IPS DF 19.7 (cell line): ENCODE measurements around the gene RNF39.
"Not testable (repeated sequence)": the region's sequence is repeated elsewhere in the genome, so short reads cannot be mapped to it uniquely, and the experiment has no call there.

ENCODE experiments used
- DNase-seq: peaks from one replicate; pipeline ENCODE4 v3.0.0-alpha.2; 2013; ENCODE audit warnings: low read depth, low spot score

RNF39 gene

DNA sequence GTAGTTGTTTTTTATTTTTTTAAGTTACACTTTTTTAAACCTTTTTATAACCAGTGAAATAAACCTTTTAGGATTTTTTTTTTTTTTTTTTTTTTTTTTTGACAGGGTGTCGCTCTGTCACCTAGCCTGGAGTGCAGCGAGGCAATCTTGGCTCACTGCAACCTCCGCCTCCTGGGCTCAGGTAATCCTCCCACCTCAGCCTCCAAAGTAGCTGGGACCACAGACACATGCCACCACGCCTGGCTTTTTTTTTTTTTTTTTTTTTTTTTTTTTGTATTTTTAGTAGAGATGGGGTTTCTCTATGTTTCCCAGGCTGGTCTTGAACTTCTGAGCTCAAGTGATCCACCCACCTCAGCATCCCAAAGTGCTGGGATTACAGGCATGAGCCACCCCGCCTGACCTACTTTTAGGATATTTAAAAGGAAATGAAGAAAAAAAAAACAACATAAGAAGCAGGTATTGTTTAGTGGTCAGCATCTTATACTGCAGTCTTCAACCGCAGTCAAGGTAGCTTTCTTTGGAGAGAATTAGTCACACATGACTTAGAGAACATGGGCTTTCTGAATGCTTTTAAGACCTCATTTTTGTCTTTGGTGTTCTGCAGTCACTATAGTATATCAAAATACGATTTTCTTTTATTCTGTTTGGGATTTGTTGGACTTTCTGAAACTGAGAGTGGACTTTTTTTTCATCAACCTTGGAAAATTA, 12.9 kb downstream of the RNF39 start:
- no peak for DNase-seq

DNA sequence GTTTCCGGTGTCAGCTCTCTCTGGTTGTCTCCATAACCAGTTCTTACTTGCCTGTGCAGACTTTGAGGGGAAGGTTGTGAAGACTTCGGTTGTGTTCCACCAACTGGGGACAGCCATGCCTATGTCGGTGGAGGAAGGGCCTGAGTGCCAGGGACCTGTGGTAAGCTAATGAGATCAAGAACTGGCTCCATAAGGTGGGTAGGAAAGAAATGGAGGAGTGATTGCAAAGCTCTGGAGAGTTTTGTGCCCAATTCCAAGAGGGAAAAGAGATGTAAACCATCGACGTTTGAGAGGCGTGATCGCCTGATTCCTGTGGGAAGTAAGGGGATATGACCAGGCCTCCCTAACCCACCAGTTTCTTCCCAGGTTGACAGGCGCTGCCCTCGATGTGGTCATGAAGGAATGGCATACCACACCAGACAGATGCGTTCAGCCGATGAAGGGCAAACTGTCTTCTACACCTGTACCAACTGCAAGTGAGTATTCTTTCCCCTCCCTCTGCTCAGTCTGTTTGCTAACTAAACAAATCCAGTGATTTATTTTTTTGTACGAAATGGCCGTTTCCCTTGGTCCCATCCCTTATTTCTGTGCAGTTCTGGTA, 13.6 kb downstream of the RNF39 start:
- DNase-seq, result no peak

DNA sequence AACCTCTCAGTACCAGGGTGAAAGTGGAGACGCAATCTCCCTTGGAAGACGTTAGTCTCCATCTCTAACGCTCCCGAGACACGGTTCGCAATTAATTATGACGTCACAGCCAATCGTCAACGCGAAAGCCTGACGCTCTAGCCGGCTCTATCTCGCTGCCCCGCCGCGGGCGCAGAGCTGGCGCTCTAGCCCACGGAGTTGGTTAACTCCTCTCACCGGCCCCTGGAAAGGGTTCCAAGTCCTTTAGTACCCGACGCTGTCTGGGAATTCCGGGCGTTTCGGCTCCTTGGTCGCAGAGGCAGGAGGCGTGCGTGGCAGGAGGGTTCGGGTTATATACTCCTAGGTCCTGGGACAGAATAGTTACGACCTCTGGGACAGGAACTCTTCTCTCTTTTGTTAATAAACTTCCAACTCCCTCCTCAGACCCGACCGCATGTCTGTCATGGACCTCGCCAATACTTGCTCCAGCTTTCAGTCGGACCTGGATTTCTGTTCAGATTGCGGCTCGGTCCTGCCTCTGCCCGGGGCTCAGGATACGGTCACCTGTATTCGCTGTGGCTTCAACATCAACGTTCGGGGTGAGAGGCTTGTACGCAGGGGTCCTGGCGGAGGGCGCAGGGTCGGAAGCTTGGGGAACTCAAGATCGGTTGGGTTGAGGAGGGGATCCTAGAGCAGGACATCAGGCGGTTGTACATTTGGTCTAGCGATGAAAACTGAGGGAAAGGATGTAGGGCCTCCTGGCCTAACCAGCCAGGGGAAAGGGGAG, 14.3 kb downstream of the RNF39 start, which contains the start of gene POLR1H:
POLR1H (plus strand) TSS at position 174 of the 766 bp plus-strand sequence; CDS start at position 434, 260 bp downstream.
- peak; percentile 94 for DNase-seq

DNA sequence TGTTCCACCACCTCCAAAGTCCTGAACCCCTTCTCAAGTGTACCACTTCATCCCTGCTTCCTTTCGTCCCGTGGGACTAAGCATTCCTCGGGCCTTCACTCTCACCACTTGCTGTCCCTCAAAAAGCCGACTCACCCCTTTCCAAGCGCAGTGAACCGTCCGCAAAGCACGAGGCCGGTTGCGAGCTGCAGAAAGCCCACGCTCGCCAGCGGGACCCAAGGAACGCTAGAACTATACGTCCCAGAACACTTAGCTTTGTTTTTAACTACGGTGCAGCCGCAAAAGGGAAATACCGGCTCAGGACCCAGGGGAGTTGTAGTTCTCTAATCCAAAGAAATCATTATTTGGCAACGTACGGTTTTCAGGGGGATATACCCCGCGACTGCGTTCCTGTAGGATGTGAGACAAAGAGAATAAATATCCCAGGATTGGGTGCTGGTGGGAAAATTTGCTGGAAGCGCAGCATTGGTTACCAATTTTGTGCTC, 14.9 kb downstream of the RNF39 start:
- DNase-seq, result no peak

DNA sequence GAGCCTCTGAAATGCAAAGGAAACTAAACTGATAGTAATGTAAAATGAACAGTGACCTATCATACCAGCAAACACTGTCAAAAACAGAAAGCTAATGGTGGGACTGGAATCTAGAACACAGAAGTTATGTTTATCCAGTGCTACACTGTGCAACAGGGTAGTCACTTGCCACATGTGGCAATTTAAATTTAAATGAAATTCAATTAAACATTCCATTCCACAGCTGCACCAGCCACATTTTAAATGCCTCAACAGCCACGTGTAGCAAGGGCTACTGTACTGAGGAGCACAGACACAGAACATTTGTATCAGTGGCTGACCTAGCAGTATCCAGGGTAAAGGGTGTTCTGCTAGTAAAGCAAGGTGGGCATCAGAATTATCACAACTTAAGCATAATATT, 20.1 kb downstream of the RNF39 start:
- no peak for DNase-seq

DNA sequence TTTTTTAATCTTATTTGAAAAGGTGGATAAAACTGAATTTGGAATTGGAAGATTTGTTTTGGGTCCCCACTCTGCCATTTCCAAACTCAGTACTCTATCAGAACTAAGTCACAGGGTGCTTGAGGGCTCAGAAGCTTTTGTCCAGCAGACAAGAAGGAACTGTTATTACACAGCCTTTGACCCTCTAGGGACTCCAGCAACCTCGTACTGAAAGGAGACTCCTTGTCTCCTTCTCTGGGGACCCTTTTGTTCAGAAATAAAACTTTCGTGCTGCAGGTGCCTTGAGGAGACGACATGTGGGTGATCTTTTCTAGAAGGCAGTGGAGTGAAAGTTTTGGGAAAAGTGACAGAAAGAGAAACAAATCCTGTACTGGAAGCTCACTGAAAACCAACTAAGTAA, 21.9 kb downstream of the RNF39 start:
- DNase-seq, result no peak

DNA sequence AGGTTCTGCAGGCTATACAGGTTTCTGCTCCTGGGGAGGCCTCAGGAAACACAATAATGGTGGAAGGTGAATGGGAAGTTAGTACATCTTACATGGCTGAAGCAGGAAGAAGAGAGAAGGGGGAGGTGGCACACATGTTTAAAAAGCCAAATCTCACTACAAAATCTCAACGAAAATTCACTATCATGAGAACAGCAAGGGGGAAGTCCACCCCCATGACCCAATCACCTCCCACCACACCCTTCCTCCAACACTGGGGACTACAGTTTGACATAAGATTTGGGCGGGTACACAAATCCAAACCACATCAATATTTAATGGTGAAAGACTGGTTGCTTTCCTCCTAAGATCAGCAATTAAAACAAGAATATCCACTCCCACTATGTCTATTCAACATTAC, 28.3 kb downstream of the RNF39 start:
- DNase-seq, result no peak

DNA sequence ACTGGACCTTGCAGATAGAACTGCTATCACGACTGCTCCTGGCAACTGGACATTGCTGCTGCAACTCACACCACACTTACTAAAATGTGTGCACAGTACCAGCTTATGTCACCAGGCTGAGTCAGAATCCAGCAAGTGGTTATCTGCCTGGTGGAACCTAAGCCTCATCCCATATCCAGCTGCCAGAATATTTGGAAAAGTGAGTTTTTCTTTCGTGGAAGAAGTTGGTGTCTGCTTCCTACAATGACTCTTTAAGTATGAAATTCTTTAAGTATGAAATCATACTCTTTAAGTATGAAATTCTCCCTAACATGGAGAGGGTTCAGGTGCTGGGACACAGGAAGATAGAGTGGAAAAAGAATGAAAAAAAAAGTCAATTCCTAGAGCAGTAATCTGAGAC, 30.9 kb downstream of the RNF39 start:
- DNase-seq, result no peak

DNA sequence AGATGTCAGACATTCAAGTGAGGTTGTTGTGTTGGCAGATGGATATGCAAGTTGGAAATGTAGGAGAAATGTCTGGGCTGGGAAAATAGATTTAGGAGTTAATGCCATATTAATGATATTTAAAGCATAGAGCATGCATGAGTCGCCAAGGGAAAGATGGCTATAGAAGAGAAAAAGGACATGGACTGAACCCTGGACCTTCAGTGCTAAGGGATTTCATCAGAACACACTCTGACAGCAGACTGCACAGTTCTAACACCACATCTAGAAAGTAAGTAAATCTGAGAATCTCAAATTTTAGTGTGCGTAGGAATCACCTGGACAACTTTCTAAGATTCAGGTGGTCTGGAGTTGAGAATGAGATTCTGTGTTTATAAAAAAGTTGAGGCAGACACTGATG, 31.8 kb downstream of the RNF39 start:
- no peak for DNase-seq

DNA sequence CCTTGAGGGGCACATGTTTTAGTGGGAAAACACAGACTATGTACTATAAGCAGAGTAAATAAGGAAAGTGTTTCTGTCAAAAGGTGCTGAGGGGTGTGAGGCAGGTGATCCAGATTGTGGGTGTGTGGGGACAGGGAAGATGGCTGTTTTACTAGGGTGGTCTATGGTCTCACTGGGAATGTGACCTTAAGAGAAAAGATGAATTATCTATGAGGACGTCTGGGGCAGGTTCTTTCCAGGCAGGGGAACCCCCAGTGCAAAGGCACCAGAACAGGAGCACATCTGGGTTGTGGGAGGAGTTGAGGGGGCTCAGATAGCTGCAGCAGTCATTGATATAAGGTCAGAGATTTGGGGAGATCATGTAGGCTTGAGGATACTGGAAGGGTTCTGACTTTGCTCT, 32.7 kb downstream of the RNF39 start:
- DNase-seq, result no peak

DNA sequence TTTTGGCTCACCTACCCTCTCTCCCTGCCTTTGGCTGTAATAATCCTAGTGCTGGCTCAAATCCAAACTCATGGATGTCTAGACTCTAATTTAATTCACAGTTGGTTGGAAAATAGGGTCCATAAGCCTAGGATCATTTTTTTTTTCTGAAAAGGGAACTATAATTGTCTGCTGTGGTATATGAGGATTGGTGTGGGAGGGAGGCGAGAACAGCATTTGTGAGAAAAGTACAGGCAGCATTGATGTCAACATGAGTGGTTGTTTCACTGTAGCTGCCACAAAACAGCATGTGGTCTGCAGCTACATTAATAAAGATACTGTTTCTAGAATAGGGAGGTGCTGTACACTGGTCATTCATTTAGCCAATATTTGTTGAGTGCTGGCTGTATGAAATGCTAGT, 33.1 kb downstream of the RNF39 start:
- DNase-seq, result no peak

DNA sequence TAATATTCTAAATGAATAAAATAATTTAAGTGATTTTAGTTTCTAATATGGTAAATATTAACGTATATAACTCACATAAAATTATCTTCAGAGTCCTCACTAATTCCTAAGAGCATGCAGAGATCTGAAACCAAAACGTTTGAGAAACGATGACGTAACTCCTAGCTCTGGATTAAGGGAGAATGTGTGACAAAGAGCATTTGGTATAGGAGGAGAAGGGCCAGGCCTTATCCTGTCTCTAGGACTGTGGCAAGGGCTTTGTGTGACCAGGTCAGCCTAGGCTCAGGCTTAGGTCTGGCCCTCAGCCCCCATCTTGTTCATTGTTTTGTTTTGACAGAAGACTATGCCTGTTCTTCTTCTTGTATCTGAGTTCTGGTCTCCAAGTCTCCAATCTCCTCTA, 33.7 kb downstream of the RNF39 start:
- DNase-seq, result no peak

DNA sequence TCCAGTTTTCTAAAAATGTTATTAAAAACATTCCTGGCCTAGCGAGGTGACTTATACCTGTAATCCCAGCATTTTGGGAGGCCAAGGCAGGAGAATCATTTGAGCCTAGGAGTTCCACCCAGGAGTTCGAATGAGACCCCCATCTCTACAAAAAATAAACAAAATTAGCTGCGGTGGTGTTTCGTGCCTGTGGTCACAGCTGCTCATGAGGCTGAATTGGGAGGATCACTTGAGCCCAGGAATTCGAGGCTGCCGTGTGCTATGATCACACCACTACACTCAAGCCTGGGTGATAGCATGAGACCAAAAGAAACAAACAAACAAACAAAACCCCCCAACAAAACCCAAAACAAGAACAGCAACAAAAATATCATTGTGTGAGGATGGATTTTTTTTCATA, 34.3 kb downstream of the RNF39 start:
- no peak for DNase-seq

DNA sequence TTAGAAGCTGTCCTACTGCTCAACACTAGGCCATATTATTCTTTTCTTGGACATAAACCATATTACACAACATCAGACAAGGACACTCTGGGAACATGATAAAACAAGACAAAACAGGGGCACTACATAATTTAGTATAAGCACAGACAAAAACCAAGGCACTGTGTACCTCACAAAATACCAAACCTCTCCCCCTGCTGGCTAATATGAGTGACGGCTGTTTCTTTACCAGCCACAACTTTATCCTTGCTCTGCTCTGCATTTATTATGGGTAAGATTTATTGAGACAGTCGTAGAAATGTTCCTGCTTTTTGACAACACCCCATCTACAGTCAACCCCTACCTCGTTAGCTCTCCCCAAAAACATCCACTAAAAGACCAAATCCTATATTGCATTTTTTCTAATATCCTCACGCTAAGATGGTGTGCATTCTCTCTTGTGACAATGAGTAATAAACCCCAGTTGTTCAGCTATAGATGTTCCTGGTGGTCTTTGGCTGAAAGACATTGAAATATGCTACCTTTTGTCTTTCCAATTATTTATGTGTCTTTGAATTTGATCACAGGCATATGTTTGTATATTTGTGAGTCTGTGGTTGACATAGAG, 38.3 kb downstream of the RNF39 start:
- DNase-seq, result no peak

DNA sequence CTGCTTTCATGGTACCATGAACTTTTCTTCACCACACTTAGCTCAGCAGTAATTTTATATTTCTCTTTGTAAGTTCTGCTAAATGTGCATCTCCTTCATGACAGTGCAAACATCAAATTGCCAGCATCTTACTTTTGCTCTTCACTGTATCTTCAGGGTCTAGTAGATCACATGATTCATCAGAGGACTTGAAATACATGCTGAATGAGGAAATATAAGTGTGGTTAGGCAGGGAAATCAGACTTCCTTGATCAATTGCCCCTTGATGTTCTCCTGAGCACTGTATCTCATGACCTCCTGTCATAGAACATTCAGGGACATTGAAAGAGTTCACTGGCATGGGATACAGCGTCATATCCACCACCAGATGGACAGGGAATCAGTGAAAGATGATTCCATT, 39.8 kb downstream of the RNF39 start:
- DNase-seq, result no peak

DNA sequence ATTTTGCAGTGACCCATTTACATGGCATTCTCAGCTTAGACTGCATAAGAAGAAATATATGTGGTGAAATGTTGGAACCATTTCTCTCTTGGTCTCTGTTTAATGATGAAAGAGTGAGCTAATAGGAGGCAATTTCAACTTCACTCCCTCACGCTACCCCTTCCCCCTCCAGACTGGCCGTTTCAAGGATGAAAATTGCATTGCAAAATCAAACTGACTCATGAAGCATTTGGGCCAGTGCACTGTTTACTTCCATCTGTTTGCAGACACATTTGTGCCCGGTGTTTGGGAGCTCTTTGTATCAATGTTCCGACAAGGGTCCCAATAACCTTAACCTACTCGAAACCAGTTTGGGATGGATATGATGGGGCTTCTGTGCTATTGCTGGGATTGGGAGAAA, 42.1 kb downstream of the RNF39 start:
- not testable (repeated sequence) for DNase-seq

DNA sequence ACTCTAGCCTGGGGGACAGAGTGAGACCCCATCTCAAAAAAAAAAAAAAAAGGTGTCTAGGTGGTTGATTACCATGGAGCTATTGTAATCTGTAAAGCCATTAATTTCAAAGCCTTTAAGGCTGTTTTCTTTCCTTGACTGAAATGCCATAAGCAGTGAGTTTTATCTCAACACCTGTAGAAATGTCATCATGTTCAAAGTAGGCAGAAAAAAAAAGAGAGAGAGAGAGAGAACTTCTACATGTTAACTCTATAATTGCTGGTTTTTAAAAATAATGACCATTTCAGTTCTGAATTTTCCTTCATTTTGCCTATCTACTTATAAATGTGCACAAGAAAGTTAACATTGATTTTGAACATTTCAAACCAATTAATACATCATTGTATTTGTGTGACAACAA, 44.2 kb downstream of the RNF39 start:
- no peak for DNase-seq

DNA sequence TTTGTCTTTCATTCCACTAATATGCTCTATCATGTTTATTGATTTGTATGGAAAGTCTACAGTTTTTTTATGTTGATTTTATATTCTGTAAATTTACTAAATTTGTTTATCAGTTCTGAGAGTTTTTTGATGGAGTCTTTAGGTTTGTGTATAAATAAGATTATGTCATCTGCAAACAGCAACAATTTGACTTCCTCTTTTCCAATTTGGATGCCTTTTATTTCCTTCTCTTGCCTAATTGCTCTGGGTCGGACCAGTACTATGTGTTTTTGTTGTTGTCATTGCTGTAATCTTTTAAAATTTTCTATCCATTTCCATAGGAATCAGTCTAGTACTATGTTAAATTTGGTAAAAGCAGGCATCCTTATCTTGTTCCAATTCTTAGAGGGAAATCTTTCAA, 46.0 kb downstream of the RNF39 start:
- no peak for DNase-seq

DNA sequence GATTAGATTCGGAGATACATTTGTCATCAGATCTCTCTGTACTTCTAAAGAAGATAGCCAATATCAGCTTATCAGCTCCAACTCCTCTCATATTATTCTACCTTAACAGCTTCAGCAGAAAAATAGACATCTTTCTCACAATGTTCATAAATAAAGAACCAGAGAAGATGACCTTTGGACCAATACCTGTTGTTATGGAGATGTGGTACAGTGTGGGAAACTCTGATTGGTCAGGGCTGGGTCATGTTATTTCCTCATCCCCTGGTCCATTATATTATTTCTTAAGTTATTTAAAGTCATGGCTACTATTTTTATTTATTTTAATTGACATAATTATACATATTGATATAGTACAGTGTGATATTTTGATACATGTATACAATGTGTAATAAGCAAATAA, 50.4 kb downstream of the RNF39 start:
- DNase-seq, result no peak

DNA sequence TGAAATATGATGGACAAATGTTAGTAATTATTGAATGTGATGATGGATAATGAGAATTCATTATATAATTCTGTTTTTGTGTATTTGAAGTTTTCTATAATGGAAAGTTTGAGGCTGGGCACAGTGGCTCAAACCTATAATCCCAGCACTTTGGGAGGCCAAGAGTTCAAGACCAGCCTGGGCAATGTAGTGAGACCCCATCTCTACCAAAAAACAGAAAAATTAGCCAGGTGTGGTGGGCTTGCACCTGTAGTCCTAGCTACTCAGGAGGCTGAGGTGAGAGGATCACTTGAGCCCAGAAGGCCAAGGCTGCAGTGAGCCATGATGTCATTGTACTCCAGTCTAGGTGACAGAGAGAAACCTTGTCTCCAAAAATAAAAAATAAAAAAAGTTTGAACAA, 52.9 kb downstream of the RNF39 start:
- not testable (repeated sequence) for DNase-seq

DNA sequence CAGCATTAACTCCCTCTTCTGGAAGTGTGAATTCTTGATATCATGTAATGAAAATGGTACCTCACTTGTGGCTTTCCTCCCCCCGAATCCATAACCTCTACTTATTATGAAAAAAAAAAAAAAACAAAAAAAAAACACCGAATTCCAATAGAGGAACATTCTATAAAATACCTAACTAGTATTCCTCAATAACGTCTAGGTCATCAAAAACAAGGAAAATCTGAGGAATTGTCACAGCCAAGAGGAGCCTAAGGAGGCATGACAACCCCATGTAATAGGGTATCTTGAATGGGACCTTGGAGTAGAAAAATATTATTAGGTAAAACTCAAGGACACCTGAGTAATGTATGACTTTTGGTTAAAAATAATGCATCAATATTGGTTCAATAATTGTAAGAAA, 53.4 kb downstream of the RNF39 start:
- DNase-seq, result no peak

DNA sequence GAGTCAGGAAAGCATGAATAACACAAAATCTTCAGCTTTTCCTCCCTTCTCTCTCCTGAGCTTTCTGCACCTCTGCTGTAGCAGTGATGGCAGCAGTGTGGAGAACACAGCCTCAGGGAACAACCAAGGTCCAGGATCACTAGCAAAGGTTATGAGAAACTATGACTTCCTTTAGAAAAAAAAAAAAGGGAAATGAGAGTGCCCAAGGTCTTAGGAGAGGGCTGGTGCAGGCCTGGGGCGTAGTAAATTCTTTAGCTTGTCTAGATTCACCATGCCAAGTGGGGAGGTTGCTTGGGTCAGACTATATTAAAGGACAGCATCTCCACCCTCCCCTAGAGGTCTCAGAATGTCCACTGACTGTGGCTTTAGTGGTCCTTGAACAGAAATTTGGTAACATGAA, 54.9 kb downstream of the RNF39 start:
- no peak for DNase-seq
